Liver (tissue), 9 donors: ENCODE results near the gene ADRA1B. TPM values are rescaled to one million over a fixed set of nuclear protein-coding genes. Genes with fewer than 3 reads are reported as not detected.

Experiments
- DNase-seq: peaks from one replicate; pipeline ENCODE4 v3.0.0-alpha.2; 2017; ENCODE audit warnings: low spot score
- H3K27ac ChIP-seq, 2 donors: one replicate each; pipeline ENCODE4 v1.7.0; 2013; ENCODE audit warnings: inconsistent platforms in 2 of 2, low read length in 2 of 2, control low read depth in 1 of 2, low read depth in 1 of 2, mild to moderate bottlenecking in 1 of 2
- H3K27me3 ChIP-seq, 4 donors: one replicate each; pipeline versions ENCODE4 v1.6.1 to v1.7.0; 2013; ENCODE audit warnings: low read length in 3 of 4, inconsistent platforms in 1 of 4, mild to moderate bottlenecking in 1 of 4, moderate library complexity in 1 of 4; ENCODE audit not compliant: control insufficient read depth in 4 of 4, insufficient read depth in 4 of 4
- H3K36me3 ChIP-seq, 4 donors: one replicate each; pipeline versions ENCODE4 v1.6.1 to v1.7.0; 2013; ENCODE audit warnings: low read length in 3 of 4, mild to moderate bottlenecking in 3 of 4, low read depth in 1 of 4, moderate library complexity in 1 of 4; ENCODE audit not compliant: control insufficient read depth in 4 of 4, insufficient read depth in 3 of 4
- H3K4me1 ChIP-seq, 4 donors: one replicate each; pipeline versions ENCODE4 v1.6.1 to v1.7.0; 2013; ENCODE audit warnings: low read length in 3 of 4, mild to moderate bottlenecking in 3 of 4, moderate library complexity in 1 of 4; ENCODE audit not compliant: control insufficient read depth in 4 of 4, insufficient read depth in 4 of 4
- H3K4me3 ChIP-seq, 3 donors: one replicate each; pipeline versions ENCODE4 v1.6.1 to v1.7.0; 2013; ENCODE audit warnings: low read length in 3 of 3, control low read depth in 1 of 3, low read depth in 1 of 3, mild to moderate bottlenecking in 1 of 3
- H3K9ac ChIP-seq, 2 donors: one replicate each; pipeline ENCODE4 v1.7.0; 2013; ENCODE audit warnings: low read length in 2 of 2, mild to moderate bottlenecking in 2 of 2, moderate library complexity in 2 of 2, control low read depth in 1 of 2, low read depth in 1 of 2
- H3K9me3 ChIP-seq, 4 donors: one replicate each; pipeline versions ENCODE4 v1.6.1 to v1.7.0; 2013; ENCODE audit warnings: low read length in 3 of 4; ENCODE audit not compliant: control insufficient read depth in 4 of 4
- ATF3 ChIP-seq: IDR thresholded peaks from 2 replicates; pipeline ENCODE4 v1.6.1; 2016; ENCODE audit warnings: antibody characterized with exemption
- CTCF ChIP-seq: fragments of 150-350 bp; IDR thresholded peaks from 2 replicates; pipeline ENCODE4 v1.5.1; 2017; ENCODE audit warnings: improper control_type of control experiment, low read depth, low read length; ENCODE audit not compliant: missing input control
- EGR1 ChIP-seq, 2 donors: IDR thresholded peaks; 2 replicates each; pipeline ENCODE4 v1.6.1; 2016 to 2018; ENCODE audit warnings: antibody characterized with exemption in 2 of 2, low read depth in 2 of 2
- FOXA1 ChIP-seq: IDR thresholded peaks from 2 replicates; pipeline ENCODE4 v1.6.1; 2016; ENCODE audit warnings: antibody characterized with exemption
- FOXA2 ChIP-seq: IDR thresholded peaks from 2 replicates; pipeline ENCODE4 v1.6.1; 2016; ENCODE audit warnings: antibody characterized with exemption
- GABPA ChIP-seq, 2 donors: IDR thresholded peaks in 1 of 2; conservative IDR thresholded peaks in 1 of 2; 2 replicates each; pipeline ENCODE4 v1.6.1; 2016; ENCODE audit warnings: antibody characterized with exemption in 2 of 2, mild to moderate bottlenecking in 1 of 2, moderate library complexity in 1 of 2
- HNF4A ChIP-seq, 2 donors: conservative IDR thresholded peaks; 2 replicates each; pipeline ENCODE4 v1.6.1; 2016; ENCODE audit warnings: antibody characterized with exemption in 2 of 2, mild to moderate bottlenecking in 2 of 2
- HNF4G ChIP-seq: IDR thresholded peaks from 2 replicates; pipeline ENCODE4 v1.6.1; 2016; ENCODE audit warnings: antibody characterized with exemption
- JUND ChIP-seq, 2 donors: IDR thresholded peaks; 2 replicates each; pipeline ENCODE4 v1.6.1; 2016; ENCODE audit warnings: antibody characterized with exemption in 2 of 2
- NR2F2 ChIP-seq: IDR thresholded peaks from 2 replicates; pipeline ENCODE4 v1.6.1; 2016; ENCODE audit warnings: antibody characterized with exemption
- RAD21 ChIP-seq, 2 donors: IDR thresholded peaks; 2 replicates each; pipeline ENCODE4 v1.6.1; 2016; ENCODE audit warnings: antibody characterized with exemption in 2 of 2, mild to moderate bottlenecking in 2 of 2
- RXRA ChIP-seq, 2 donors: IDR thresholded peaks; 2 replicates each; pipeline ENCODE4 v1.6.1; 2017 to 2018; ENCODE audit warnings: antibody characterized with exemption in 2 of 2, mild to moderate bottlenecking in 1 of 2
- SP1 ChIP-seq: IDR thresholded peaks from 2 replicates; pipeline ENCODE4 v1.6.1; 2018; ENCODE audit warnings: antibody characterized with exemption, mild to moderate bottlenecking
- TAF1 ChIP-seq: conservative IDR thresholded peaks from 2 replicates; pipeline ENCODE4 v1.6.1; 2016; ENCODE audit warnings: antibody characterized with exemption, mild to moderate bottlenecking
- YY1 ChIP-seq: IDR thresholded peaks from 2 replicates; pipeline ENCODE4 v1.6.1; 2016; ENCODE audit warnings: antibody characterized with exemption, mild to moderate bottlenecking
- WGBS: extraction: QIAGEN DNeasy Blood & Tissue Kit; methylation state at CpG from one replicate; pipeline ENCODE4 v1.1.7; 2013; 5-methylcytosine and 5-hydroxymethylcytosine counted together
- polyA plus RNA-seq, 2 donors: library from polyadenylated mRNA; stranded (reverse) in 1 of 2; unstranded in 1 of 2; fragments of 200-250 nt in 1 of 2; fragments of >200 nt in 1 of 2; fragmentation: Nextera tagmentation in 1 of 2; extraction: Ambion mirVana in 1 of 2; gene quantifications; one replicate each; pipeline versions ENCODE4 v1.2.1 to v1.2.3, GENCODE V29; 2013 to 2015
- total RNA-seq, 2 donors: library from RNA; depleted of rRNA; stranded (reverse); fragments of >200 nt; gene quantifications; one replicate each; pipeline ENCODE4 v1.2.3, GENCODE V29; 2014
- TF ChIP-seq, protein P1 (sequence below): IDR thresholded peaks from 2 replicates; pipeline ENCODE4 v1.6.1; 2016; ENCODE audit warnings: antibody characterized with exemption, mild to moderate bottlenecking
- TF ChIP-seq, protein P2 (sequence below): IDR thresholded peaks from 2 replicates; pipeline ENCODE4 v1.6.1; 2016; ENCODE audit warnings: antibody characterized with exemption
- TF ChIP-seq, protein P3 (sequence below): IDR thresholded peaks from 2 replicates; pipeline ENCODE4 v1.6.1; 2016; ENCODE audit warnings: antibody characterized with exemption
- donor health status: healthy.
- donor health status: healthy.
- donor health status: healthy.
- donor health status: healthy.
- donor health status: healthy.

Gene ADRA1B
- total and polyA plus RNA-seq, 4 donors, result 0.70 to 13.1 (median 8.2) TPM

DNA sequence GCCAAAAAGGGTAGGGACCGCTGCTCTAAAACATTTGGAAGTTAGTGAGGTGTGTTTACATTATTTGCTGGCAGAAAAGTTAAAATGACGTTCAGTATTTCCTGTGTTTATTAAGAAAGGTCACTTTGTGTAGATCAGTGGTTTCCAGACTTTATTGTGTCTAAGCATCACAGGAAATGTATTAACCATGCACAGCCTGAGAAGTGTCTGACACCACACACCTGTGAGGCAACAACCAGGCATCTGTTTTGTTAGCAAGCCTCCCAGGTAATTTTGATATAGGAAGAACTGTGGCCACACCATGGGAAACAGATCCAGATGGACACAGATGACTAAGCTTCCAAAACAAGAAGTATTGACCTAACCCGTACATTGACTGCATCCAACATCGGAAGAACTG is 104.7 kb downstream of the ADRA1B start:
- TF ChIP-seq HNF4A (conservative IDR thresholded peaks at IDR 0.05), result no peak
- no peak for TF ChIP-seq TAF1
- TF ChIP-seq ATF3, result no peak
- TF ChIP-seq YY1, result no peak
- no peak for TF ChIP-seq NR2F2
- TF ChIP-seq GABPA (IDR thresholded peaks at IDR 0.05 in 1 of 2, conservative IDR thresholded peaks at IDR 0.05 in 1 of 2), result no peak
- TF ChIP-seq CTCF, result no peak
- TF ChIP-seq HNF4G, result no peak
- TF ChIP-seq, protein P1, sequence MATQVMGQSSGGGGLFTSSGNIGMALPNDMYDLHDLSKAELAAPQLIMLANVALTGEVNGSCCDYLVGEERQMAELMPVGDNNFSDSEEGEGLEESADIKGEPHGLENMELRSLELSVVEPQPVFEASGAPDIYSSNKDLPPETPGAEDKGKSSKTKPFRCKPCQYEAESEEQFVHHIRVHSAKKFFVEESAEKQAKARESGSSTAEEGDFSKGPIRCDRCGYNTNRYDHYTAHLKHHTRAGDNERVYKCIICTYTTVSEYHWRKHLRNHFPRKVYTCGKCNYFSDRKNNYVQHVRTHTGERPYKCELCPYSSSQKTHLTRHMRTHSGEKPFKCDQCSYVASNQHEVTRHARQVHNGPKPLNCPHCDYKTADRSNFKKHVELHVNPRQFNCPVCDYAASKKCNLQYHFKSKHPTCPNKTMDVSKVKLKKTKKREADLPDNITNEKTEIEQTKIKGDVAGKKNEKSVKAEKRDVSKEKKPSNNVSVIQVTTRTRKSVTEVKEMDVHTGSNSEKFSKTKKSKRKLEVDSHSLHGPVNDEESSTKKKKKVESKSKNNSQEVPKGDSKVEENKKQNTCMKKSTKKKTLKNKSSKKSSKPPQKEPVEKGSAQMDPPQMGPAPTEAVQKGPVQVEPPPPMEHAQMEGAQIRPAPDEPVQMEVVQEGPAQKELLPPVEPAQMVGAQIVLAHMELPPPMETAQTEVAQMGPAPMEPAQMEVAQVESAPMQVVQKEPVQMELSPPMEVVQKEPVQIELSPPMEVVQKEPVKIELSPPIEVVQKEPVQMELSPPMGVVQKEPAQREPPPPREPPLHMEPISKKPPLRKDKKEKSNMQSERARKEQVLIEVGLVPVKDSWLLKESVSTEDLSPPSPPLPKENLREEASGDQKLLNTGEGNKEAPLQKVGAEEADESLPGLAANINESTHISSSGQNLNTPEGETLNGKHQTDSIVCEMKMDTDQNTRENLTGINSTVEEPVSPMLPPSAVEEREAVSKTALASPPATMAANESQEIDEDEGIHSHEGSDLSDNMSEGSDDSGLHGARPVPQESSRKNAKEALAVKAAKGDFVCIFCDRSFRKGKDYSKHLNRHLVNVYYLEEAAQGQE, result no peak
- TF ChIP-seq FOXA1, result no peak
- no peak for TF ChIP-seq FOXA2
- no peak for TF ChIP-seq JUND (IDR thresholded peaks at IDR 0.05)
- TF ChIP-seq RAD21 (IDR thresholded peaks at IDR 0.05), result no peak
- TF ChIP-seq, protein P2, sequence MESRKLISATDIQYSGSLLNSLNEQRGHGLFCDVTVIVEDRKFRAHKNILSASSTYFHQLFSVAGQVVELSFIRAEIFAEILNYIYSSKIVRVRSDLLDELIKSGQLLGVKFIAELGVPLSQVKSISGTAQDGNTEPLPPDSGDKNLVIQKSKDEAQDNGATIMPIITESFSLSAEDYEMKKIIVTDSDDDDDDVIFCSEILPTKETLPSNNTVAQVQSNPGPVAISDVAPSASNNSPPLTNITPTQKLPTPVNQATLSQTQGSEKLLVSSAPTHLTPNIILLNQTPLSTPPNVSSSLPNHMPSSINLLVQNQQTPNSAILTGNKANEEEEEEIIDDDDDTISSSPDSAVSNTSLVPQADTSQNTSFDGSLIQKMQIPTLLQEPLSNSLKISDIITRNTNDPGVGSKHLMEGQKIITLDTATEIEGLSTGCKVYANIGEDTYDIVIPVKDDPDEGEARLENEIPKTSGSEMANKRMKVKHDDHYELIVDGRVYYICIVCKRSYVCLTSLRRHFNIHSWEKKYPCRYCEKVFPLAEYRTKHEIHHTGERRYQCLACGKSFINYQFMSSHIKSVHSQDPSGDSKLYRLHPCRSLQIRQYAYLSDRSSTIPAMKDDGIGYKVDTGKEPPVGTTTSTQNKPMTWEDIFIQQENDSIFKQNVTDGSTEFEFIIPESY, result no peak
- TF ChIP-seq RXRA (IDR thresholded peaks at IDR 0.05), result no peak
- no peak for DNase-seq
- H3K27ac ChIP-seq, result no peak overlapping the region
- no peaks in the 10 kb centered on the region for H3K9me3 ChIP-seq
- H3K9ac ChIP-seq, result no peak overlapping the region
- H3K36me3 ChIP-seq, result peaks cover 0 to 9% (median 1%) of the 10 kb centered on the region in 4 donors
- H3K4me1 ChIP-seq, result peaks cover 0 to 7% (median 3%) of the 10 kb centered on the region in 4 donors
- no peaks in the 10 kb centered on the region for H3K27me3 ChIP-seq
- WGBS, result 66% methylated on average over 4 of the region's 4 CpGs
- H3K4me3 ChIP-seq, result no peak overlapping the region

DNA sequence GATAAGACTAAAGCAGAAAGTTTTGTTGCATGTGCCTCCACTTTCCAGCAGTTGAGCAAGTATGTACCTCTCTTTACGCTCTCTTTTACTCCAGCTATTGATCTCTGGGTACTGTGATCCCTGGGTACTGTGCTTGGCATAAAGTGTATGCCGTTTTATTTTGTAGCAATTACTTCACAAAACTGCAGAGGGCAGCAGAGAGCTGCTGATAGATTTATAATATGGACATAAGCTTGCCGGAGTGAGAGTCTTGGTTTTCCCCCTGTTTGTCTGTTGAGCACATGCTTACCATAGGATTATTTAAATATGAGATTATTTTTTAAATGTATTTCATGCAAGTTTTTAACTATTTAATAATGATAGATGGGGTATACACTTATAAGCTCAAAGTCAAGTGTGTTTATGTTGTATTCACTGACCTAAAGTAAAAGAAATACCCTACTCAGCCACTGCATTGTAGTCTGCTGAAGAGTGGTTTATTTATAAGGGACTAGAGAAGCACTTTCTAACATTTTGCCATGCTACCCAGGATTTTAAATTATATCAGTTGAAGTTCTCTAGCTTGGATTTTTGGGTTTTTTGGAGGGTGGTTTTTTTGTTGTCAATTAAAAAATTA is 105.7 kb downstream of the ADRA1B start:
- Histone ChIP-seq H3K36me3 (peaks cover 0 to 5% (median under 1%) of the 10 kb centered on the region in 4 donors), H3K4me1 (peaks cover 0 to 7% (median 3%) of the 10 kb centered on the region in 4 donors), H3K9ac (no peak overlapping the region), H3K4me3 (no peak overlapping the region), H3K27me3 (no peaks in the 10 kb centered on the region), H3K27ac (no peak overlapping the region), H3K9me3 (no peaks in the 10 kb centered on the region)
- 5% methylated on average over 3 of the region's 3 CpGs for WGBS
- DNase-seq, result peak; percentile 47
- TF ChIP-seq, protein P2, result no peak
- TF ChIP-seq HNF4A (conservative IDR thresholded peaks at IDR 0.05) (peak; percentile 19 to 38), SP1 (peak; percentile 19), JUND (IDR thresholded peaks at IDR 0.05) (no peak), FOXA2 (no peak), RAD21 (IDR thresholded peaks at IDR 0.05) (peak; percentile 91 to 94), TAF1 (no peak), EGR1 (IDR thresholded peaks at IDR 0.05; ENCODE audit: low read depth in 2 of 2) (no peak), FOXA1 (no peak)
- TF ChIP-seq, protein P3, sequence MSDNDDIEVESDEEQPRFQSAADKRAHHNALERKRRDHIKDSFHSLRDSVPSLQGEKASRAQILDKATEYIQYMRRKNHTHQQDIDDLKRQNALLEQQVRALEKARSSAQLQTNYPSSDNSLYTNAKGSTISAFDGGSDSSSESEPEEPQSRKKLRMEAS, result no peak
- TF ChIP-seq, protein P1, result no peak
